DND-41 (cell line): ENCODE results near the gene TSHZ3.

Experiments used
- ATAC-seq: fragments of 200-7000 bp; cut with Tn5 transposase; 3 replicates; pipeline ENCODE4 v1.9.1; 2021; ENCODE audit warnings: low read depth; ENCODE audit not compliant: insufficient read depth
- DNase-seq: peaks from one replicate; pipeline ENCODE4 v3.0.0-alpha.2; 2020
- H2AFZ ChIP-seq: 2 replicates; pipeline ENCODE4 v1.6.0; 2012; ENCODE audit warnings: low read depth, low read length
- H3K27ac ChIP-seq: 2 replicates; pipeline ENCODE4 v1.5.1; 2012; ENCODE audit warnings: low read length, inconsistent platforms
- H3K27me3 ChIP-seq: fragments of 200-600 bp; sonication (generic); 2 replicates; pipeline ENCODE4 v1.6.0; 2012; ENCODE audit warnings: low read length, mild to moderate bottlenecking, inconsistent platforms; ENCODE audit not compliant: insufficient read depth, poor library complexity
- H3K36me3 ChIP-seq: 2 replicates; pipeline ENCODE4 v1.5.1; 2012; ENCODE audit warnings: low read length, inconsistent platforms; ENCODE audit not compliant: insufficient read depth
- H3K4me1 ChIP-seq: 2 replicates; pipeline ENCODE4 v1.5.1; 2012; ENCODE audit warnings: mild to moderate bottlenecking, low read length; ENCODE audit not compliant: insufficient read depth
- H3K4me2 ChIP-seq: 2 replicates; pipeline ENCODE4 v1.6.0; 2012; ENCODE audit warnings: mild to moderate bottlenecking, moderate library complexity, low read length, inconsistent platforms; ENCODE audit not compliant: insufficient read depth
- H3K4me3 ChIP-seq, 2 experiments: fragments of 200-600 bp in 1 of 2; shearing (Covaris generic) in 1 of 2; 2 replicates each; pipeline ENCODE4 v1.5.1; 2012 to 2016; ENCODE audit warnings: inconsistent platforms in 2 of 2, low read length in 2 of 2, mild to moderate bottlenecking in 2 of 2, low read depth in 1 of 2, moderate library complexity in 1 of 2
- H3K79me2 ChIP-seq: 2 replicates; pipeline ENCODE4 v1.6.0; 2012; ENCODE audit warnings: low read length, inconsistent platforms; ENCODE audit not compliant: insufficient read depth
- H3K9ac ChIP-seq: 2 replicates; pipeline ENCODE4 v1.6.0; 2012; ENCODE audit warnings: low read depth, mild to moderate bottlenecking, inconsistent platforms, low read length, moderate library complexity
- H3K9me3 ChIP-seq: 2 replicates; pipeline ENCODE4 v1.5.1; 2012; ENCODE audit warnings: low read length, moderate library complexity, mild to moderate bottlenecking, inconsistent platforms; ENCODE audit not compliant: insufficient read depth, severe bottlenecking
- H4K20me1 ChIP-seq: 2 replicates; pipeline ENCODE4 v1.6.0; 2012; ENCODE audit warnings: low read length; ENCODE audit not compliant: insufficient read depth
- CTCF ChIP-seq: IDR thresholded peaks from 2 replicates; pipeline ENCODE4 v1.5.1; 2012; ENCODE audit warnings: borderline replicate concordance, low read length, moderate library complexity, mild to moderate bottlenecking; ENCODE audit not compliant: poor library complexity, severe bottlenecking; ENCODE audit errors: extremely low read depth
- EZH2 ChIP-seq: IDR thresholded peaks from 3 replicates; pipeline ENCODE4 v1.6.1; 2012; ENCODE audit warnings: borderline replicate concordance, low read depth, mild to moderate bottlenecking, moderate library complexity, low read length, inconsistent platforms; ENCODE audit not compliant: severe bottlenecking

The TSHZ3 gene

GRCh38 chr19:31349160-31349881, at the start of gene TSHZ3:
Gene TSHZ3, minus strand, starts transcription at chr19:31349436. Its CDS starts 217 bp downstream, at chr19:31349219.
- no peaks in the 10 kb centered on the region for H3K27me3 ChIP-seq
- peak; percentile 87 for DNase-seq

DNA sequence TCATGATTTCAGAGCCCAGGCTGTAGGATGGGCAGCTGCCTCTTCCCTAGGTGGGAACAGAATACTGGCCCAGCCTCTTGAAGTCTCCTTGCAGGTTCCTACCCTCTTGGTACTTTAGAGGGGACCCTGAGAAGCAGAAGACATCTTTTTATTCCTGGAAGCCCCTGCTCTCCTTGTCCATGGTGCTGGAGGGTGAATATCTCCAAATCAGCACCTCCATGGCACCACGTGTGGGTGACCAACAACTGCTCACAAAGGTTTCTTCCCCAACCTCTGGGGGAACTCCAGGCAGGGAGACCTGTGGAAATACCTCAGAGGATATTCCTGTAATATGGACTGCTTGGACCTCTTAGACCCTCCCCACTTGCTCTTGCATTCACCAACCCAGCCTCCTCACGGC, 48.1 kb upstream of the TSHZ3 start:
- no peaks in the 10 kb centered on the region for H3K9me3 ChIP-seq
- H3K36me3 ChIP-seq: no peaks in the 10 kb centered on the region
- no peaks in the 10 kb centered on the region for H3K79me2 ChIP-seq
- no peaks in the 10 kb centered on the region for H4K20me1 ChIP-seq
- no peaks in the 10 kb centered on the region for H3K27me3 ChIP-seq
- H3K4me1 ChIP-seq: no peaks in the 10 kb centered on the region
- TF ChIP-seq CTCF: no peak
- TF ChIP-seq EZH2: no peak
- no peak overlapping the region for H3K4me2 ChIP-seq
- H3K4me3 ChIP-seq: no peak overlapping the region
- no peak overlapping the region for H2AFZ ChIP-seq
- ATAC-seq: no peak
- DNase-seq: no peak
- no peak overlapping the region for H3K27ac ChIP-seq
- no peak overlapping the region for H3K9ac ChIP-seq

More at GRCh38 chr19:31349160-31349881, at the start of gene TSHZ3:
- Histone ChIP-seq H3K4me3 (peak within 1 kb of the TSS; percentile 20 to 66; a peak in 3 of 4 replicates), H3K79me2 (peaks cover 28% of the 10 kb centered on the region), H4K20me1 (peaks cover 12% of the 10 kb centered on the region; the same call in 1 of the 2 replicates), H3K27ac (peak within 1 kb of the TSS; percentile 41; the same call in 1 of the 2 replicates), H3K9ac (peak within 1 kb of the TSS; percentile 71), H3K9me3 (no peaks in the 10 kb centered on the region), H3K4me2 (peak within 1 kb of the TSS; percentile 69), H3K36me3 (no peaks in the 10 kb centered on the region), H2AFZ (peak within 1 kb of the TSS; percentile 66), H3K4me1 (peaks cover 35% of the 10 kb centered on the region)
- no peak for TF ChIP-seq CTCF
- no peak for TF ChIP-seq EZH2
- peak; percentile 72 for ATAC-seq

DNA sequence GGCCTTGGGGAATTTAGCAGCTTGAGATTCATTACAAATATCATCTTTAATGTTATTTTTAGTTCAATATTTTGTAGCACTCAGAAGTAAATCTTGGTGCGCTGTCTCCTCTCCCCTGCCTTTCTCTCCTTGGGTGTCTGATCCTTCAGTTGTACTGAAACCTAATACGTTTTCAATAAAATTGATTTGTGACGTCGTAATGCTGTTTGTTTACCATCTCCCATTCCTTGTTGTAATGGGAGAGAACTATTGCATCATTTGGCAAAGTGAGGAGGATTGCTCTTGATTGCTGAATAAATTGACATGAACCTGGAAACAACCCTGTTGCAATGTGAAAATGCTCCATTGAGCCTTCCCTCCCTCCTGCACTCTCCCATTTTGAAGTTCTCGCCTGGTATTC, 43.2 kb upstream of the TSHZ3 start:
- no peak overlapping the region for H3K27ac ChIP-seq
- no peaks in the 10 kb centered on the region for H3K36me3 ChIP-seq
- no peaks in the 10 kb centered on the region for H3K27me3 ChIP-seq
- H3K9ac ChIP-seq: no peak overlapping the region
- no peak overlapping the region for H3K4me3 ChIP-seq
- H4K20me1 ChIP-seq: no peaks in the 10 kb centered on the region
- no peaks in the 10 kb centered on the region for H3K79me2 ChIP-seq
- H3K4me2 ChIP-seq: no peak overlapping the region
- no peaks in the 10 kb centered on the region for H3K4me1 ChIP-seq
- no peak for TF ChIP-seq EZH2
- TF ChIP-seq CTCF: no peak
- H3K9me3 ChIP-seq: no peaks in the 10 kb centered on the region
- no peak overlapping the region for H2AFZ ChIP-seq
- DNase-seq (no peak), ATAC-seq (no peak)
